NB4 (cell line): ENCODE data around the gene SSBP4.

ENCODE experiments used
- MYC ChIP-seq: IDR thresholded peaks from 2 replicates; pipeline ENCODE4 v1.6.1; 2011; ENCODE audit warnings: low read depth, low read length
- POLR2A ChIP-seq: IDR thresholded peaks from 2 replicates; pipeline ENCODE4 v1.6.1; 2011; ENCODE audit warnings: mild to moderate bottlenecking; ENCODE audit not compliant: insufficient read length; ENCODE audit errors: extremely low read depth
- TF ChIP-seq, protein P1 (sequence below): IDR thresholded peaks from one replicate; pipeline ENCODE4 v1.5.1; 2012; ENCODE audit warnings: low read depth, low read length
- TF ChIP-seq, protein P2 (sequence below): IDR thresholded peaks from 2 replicates; pipeline ENCODE4 v1.6.1; 2011; ENCODE audit warnings: low read depth, low read length

DNA sequence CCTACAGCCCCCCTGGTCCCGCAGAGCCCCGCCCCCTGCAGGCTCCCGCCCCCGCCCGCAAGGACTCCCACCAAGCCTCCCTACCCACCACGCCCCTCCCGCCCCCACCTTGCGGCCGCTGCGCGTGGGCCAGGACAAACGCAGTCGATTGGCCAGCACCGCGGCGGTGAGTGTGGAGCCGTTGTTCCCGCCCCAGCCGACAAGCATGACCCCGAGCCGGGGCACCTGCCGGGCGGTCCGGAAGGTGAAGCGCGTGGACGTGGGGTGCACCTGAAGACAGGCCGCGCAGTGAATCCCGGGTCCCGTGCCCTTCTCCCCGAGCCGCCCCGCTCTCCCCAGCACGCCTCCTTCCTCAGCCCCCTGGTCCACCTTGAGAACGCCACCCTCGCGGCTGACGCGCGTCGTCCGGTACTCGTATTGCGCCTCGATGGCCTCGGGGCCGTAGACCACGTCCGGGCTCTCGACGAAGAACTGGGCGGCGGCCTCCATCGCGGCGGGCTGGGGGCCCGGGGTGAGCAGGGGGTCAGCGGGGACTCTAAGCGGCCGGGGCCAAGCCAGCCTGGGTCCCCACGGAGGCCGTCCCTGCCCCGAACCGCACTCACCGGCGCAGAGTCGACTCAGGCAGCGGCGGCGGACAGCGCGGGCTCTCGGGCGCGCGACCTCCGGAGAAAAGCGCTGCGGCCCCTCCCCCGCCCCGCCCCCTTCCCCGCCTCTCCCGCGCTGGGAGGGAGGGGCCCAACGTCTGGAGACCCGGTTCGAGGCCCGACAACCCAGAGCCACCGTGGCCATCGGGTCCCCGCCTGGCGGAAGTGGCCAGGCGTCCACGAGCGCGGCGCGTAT, 18.5 kb downstream of the SSBP4 start, which contains the start of gene ISYNA1:
- TF ChIP-seq POLR2A (no peak), MYC (no peak)
- TF ChIP-seq, protein P1, sequence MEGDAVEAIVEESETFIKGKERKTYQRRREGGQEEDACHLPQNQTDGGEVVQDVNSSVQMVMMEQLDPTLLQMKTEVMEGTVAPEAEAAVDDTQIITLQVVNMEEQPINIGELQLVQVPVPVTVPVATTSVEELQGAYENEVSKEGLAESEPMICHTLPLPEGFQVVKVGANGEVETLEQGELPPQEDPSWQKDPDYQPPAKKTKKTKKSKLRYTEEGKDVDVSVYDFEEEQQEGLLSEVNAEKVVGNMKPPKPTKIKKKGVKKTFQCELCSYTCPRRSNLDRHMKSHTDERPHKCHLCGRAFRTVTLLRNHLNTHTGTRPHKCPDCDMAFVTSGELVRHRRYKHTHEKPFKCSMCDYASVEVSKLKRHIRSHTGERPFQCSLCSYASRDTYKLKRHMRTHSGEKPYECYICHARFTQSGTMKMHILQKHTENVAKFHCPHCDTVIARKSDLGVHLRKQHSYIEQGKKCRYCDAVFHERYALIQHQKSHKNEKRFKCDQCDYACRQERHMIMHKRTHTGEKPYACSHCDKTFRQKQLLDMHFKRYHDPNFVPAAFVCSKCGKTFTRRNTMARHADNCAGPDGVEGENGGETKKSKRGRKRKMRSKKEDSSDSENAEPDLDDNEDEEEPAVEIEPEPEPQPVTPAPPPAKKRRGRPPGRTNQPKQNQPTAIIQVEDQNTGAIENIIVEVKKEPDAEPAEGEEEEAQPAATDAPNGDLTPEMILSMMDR = no peak
- TF ChIP-seq, protein P2, sequence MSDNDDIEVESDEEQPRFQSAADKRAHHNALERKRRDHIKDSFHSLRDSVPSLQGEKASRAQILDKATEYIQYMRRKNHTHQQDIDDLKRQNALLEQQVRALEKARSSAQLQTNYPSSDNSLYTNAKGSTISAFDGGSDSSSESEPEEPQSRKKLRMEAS = no peak
